Keratinocyte (primary cell): Measurements from ENCODE around the gene FTCD. TPM values are rescaled to one million over a fixed set of nuclear protein-coding genes. Genes with fewer than 3 reads are reported as not detected.
"Not testable (repeated sequence)": the region's sequence is repeated elsewhere in the genome, so short reads cannot be mapped to it uniquely, and the experiment has no call there.

ENCODE experiments used
- DNase-seq: peaks from one replicate; pipeline ENCODE4 v3.0.0-alpha.2; 2011; ENCODE audit warnings: low read depth, missing footprints, low spot score
- FAIRE-seq: peaks from 2 replicates; lab custom pipeline; 2011; peaks lifted over from hg19 to GRCh38; lab: Jason Lieb, UNC
- H2AFZ ChIP-seq: 2 replicates; pipeline ENCODE4 v1.6.0; 2012; ENCODE audit warnings: low read length, control low read depth, inconsistent platforms; ENCODE audit not compliant: control insufficient read depth
- H3K27ac ChIP-seq: 2 replicates; pipeline ENCODE4 v1.5.1; 2011; ENCODE audit warnings: low read length; ENCODE audit not compliant: control insufficient read depth, insufficient read depth
- H3K27me3 ChIP-seq: 3 replicates; pipeline ENCODE4 v1.6.0; 2011; ENCODE audit warnings: low read length; ENCODE audit not compliant: control insufficient read depth, insufficient read depth; ENCODE audit errors: extremely low read depth
- H3K36me3 ChIP-seq, 2 experiments: 2 replicates in 1 of 2; 3 replicates in 1 of 2; pipeline ENCODE4 v1.5.1; 2011; ENCODE audit warnings: low read length in 2 of 2, mild to moderate bottlenecking in 1 of 2; ENCODE audit not compliant: control insufficient read depth in 2 of 2, insufficient read depth in 2 of 2; ENCODE audit errors: extremely low read depth in 1 of 2
- H3K4me1 ChIP-seq: 3 replicates; pipeline ENCODE4 v1.5.1; 2011; ENCODE audit warnings: low read length; ENCODE audit not compliant: control insufficient read depth, insufficient read depth; ENCODE audit errors: extremely low read depth
- H3K4me2 ChIP-seq: 3 replicates; pipeline ENCODE4 v1.6.0; 2011; ENCODE audit warnings: low read depth, low read length; ENCODE audit not compliant: control insufficient read depth, insufficient read depth; ENCODE audit errors: extremely low read depth
- H3K4me3 ChIP-seq, 3 experiments: fragments of 200-600 bp in 1 of 3; sonication (generic) in 1 of 3; 2 replicates in 2 of 3; 3 replicates in 1 of 3; pipeline ENCODE4 v1.5.1; 2011 to 2016; ENCODE audit warnings: low read length in 3 of 3, mild to moderate bottlenecking in 3 of 3, control low read depth in 2 of 3, inconsistent platforms in 1 of 3, low read depth in 1 of 3, mixed read lengths in 1 of 3, mixed run types in 1 of 3, moderate library complexity in 1 of 3; ENCODE audit not compliant: control insufficient read depth in 2 of 3, insufficient read depth in 2 of 3; ENCODE audit errors: extremely low read depth in 1 of 3
- H3K79me2 ChIP-seq: 2 replicates; pipeline ENCODE4 v1.6.0; 2012; ENCODE audit warnings: low read length; ENCODE audit not compliant: control insufficient read depth, insufficient read depth
- H3K9ac ChIP-seq: 3 replicates; pipeline ENCODE4 v1.6.0; 2011; ENCODE audit warnings: low read length; ENCODE audit not compliant: control insufficient read depth, insufficient read depth; ENCODE audit errors: extremely low read depth
- H3K9me1 ChIP-seq: 3 replicates; pipeline ENCODE4 v1.6.0; 2011; ENCODE audit warnings: low read length; ENCODE audit not compliant: control insufficient read depth, insufficient read depth; ENCODE audit errors: extremely low read depth
- H3K9me3 ChIP-seq: 2 replicates; pipeline ENCODE4 v1.5.1; 2012; ENCODE audit warnings: low read depth, low read length; ENCODE audit not compliant: control insufficient read depth
- H4K20me1 ChIP-seq: 3 replicates; pipeline ENCODE4 v1.6.0; 2011; ENCODE audit warnings: low read length; ENCODE audit not compliant: control insufficient read depth, insufficient read depth; ENCODE audit errors: extremely low read depth
- EZH2 ChIP-seq: IDR thresholded peaks from one replicate; pipeline ENCODE4 v1.6.1; 2012; ENCODE audit warnings: inconsistent platforms, mild to moderate bottlenecking, low read length, moderate library complexity
- dilution Hi-C: fragments of 300-500 bp; cut with MboI; formaldehyde crosslinking; loops from one replicate; pipeline ENCODE4 v1.7.0; 2020; ENCODE audit warnings: low sequenced_read_pairs; ENCODE audit not compliant: extremely low pct_ligation_motif_present
- polyA plus RNA-seq, 5 experiments: library from polyadenylated mRNA; depleted of rRNA in 3 of 5; stranded (reverse) in 3 of 5; stranded (forward) in 1 of 5; unstranded in 1 of 5; fragments of >200 nt; gene quantifications; 1 replicate in 1 of 5; 2 replicates in 3 of 5; 3 replicates in 1 of 5; pipeline versions ENCODE4 v1.2.1 to v1.2.3, GENCODE V29; 2011 to 2012; ENCODE audit warnings: missing spikeins in 2 of 5, low read depth in 1 of 5, low replicate concordance in 1 of 5
- TF ChIP-seq, protein P1 (sequence below), 3 experiments: IDR thresholded peaks in 1 of 3; conservative IDR thresholded peaks in 1 of 3; optimal IDR thresholded peaks in 1 of 3; 2 replicates in 2 of 3; 3 replicates in 1 of 3; pipeline versions ENCODE3 to v1.5.1; 2011; ENCODE audit warnings: low read length in 3 of 3, mild to moderate bottlenecking in 3 of 3, moderate library complexity in 2 of 3, control low read depth in 1 of 3, inconsistent platforms in 1 of 3; ENCODE audit not compliant: insufficient read depth in 2 of 3; ENCODE audit errors: extremely low read depth in 1 of 3

Gene FTCD
- polyA plus RNA-seq, 1 donor (not counting 4 experiments of a cell fraction or from before 2014, with no cell fraction given), result not detected

DNA sequence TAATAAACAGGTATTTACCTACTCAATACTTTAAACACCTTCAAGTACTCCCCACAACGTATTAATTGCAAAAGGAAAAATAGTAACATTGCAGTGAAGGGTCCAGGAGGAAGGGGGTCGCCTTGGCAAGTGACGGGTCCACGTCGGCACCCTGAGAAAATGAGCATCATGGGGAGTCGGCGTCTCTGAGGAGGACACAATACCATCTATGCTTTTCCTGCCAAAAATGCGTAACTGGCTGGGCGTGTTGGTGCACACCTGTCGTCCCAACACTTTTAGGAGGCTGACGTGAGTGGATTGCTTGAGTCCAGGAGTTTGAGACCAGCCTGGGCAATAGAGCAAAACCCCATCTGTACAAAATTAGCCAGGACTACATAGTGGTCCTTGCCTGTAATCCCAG lies 7.3 kb downstream of the FTCD start:
- no peaks in the 10 kb centered on the region for H3K9me3 ChIP-seq
- H3K9me1 ChIP-seq, result no peaks in the 10 kb centered on the region
- H3K36me3 ChIP-seq, result no peaks in the 10 kb centered on the region
- H3K27me3 ChIP-seq, result no peaks in the 10 kb centered on the region
- no peak overlapping the region for H2AFZ ChIP-seq
- H3K4me3 ChIP-seq, result no peak overlapping the region
- dilution Hi-C loops, result no loop called here
- FAIRE-seq (no peak), DNase-seq (no peak)
- H4K20me1 ChIP-seq, result no peaks in the 10 kb centered on the region
- no peaks in the 10 kb centered on the region for H3K4me1 ChIP-seq
- H3K79me2 ChIP-seq, result no peaks in the 10 kb centered on the region
- TF ChIP-seq, protein P1, sequence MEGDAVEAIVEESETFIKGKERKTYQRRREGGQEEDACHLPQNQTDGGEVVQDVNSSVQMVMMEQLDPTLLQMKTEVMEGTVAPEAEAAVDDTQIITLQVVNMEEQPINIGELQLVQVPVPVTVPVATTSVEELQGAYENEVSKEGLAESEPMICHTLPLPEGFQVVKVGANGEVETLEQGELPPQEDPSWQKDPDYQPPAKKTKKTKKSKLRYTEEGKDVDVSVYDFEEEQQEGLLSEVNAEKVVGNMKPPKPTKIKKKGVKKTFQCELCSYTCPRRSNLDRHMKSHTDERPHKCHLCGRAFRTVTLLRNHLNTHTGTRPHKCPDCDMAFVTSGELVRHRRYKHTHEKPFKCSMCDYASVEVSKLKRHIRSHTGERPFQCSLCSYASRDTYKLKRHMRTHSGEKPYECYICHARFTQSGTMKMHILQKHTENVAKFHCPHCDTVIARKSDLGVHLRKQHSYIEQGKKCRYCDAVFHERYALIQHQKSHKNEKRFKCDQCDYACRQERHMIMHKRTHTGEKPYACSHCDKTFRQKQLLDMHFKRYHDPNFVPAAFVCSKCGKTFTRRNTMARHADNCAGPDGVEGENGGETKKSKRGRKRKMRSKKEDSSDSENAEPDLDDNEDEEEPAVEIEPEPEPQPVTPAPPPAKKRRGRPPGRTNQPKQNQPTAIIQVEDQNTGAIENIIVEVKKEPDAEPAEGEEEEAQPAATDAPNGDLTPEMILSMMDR (optimal IDR thresholded peaks at IDR 0.05 in 1 of 3, IDR thresholded peaks at IDR 0.05 in 1 of 3, conservative IDR thresholded peaks at IDR 0.05 in 1 of 3; ENCODE audit: extremely low read depth in 1 of 3, insufficient read depth in 2 of 3, low read length in 3 of 3), result no peak
- TF ChIP-seq EZH2, result no peak
- no peak overlapping the region for H3K9ac ChIP-seq
- no peak overlapping the region for H3K27ac ChIP-seq
- no peak overlapping the region for H3K4me2 ChIP-seq

GRCh38 chr21:46147429-46147828 lies 8.0 kb downstream of the FTCD start:
- H2AFZ ChIP-seq, H3K9me1 ChIP-seq, H3K4me1 ChIP-seq, H3K9me3 ChIP-seq, H3K79me2 ChIP-seq, FAIRE-seq, H3K9ac ChIP-seq, DNase-seq, H3K27me3 ChIP-seq, H3K4me2 ChIP-seq, H4K20me1 ChIP-seq, H3K36me3 ChIP-seq, H3K4me3 ChIP-seq, dilution Hi-C loops, H3K27ac ChIP-seq: not testable (repeated sequence)
- TF ChIP-seq, protein P1 (optimal IDR thresholded peaks at IDR 0.05 in 1 of 3, IDR thresholded peaks at IDR 0.05 in 1 of 3, conservative IDR thresholded peaks at IDR 0.05 in 1 of 3; ENCODE audit: extremely low read depth in 1 of 3, insufficient read depth in 2 of 3, low read length in 3 of 3), result peak; percentile 64 to 88 (median 79)
